Activated naive CD4-positive, alpha-beta T cell treated with anti-CD3 and anti-CD28 coated beads, Interleukin-2, amount 50 U/mL, for 24 hours (primary cell): ENCODE results near the gene CCDC117.
A peak's percentile ranks its signal among the peaks of the same experiment; 100 is the strongest.
"Not testable (repeated sequence)": the region's sequence is repeated elsewhere in the genome, so short reads cannot be mapped to it uniquely, and the experiment has no call there.

Experiments used
- H3K27ac Mint-ChIP-seq: one replicate; pipeline ENCODE4 v1.8.0; 2021; ENCODE audit warnings: mild to moderate bottlenecking, mixed read lengths
- H3K27me3 Mint-ChIP-seq: one replicate; pipeline ENCODE4 v1.8.0; 2021; ENCODE audit warnings: mixed read lengths
- H3K36me3 Mint-ChIP-seq: one replicate; pipeline ENCODE4 v1.8.0; 2021; ENCODE audit warnings: mixed read lengths
- H3K4me1 Mint-ChIP-seq: one replicate; pipeline ENCODE4 v1.8.0; 2021; ENCODE audit warnings: mixed read lengths
- H3K4me3 Mint-ChIP-seq: one replicate; pipeline ENCODE4 v1.8.0; 2021; ENCODE audit warnings: mild to moderate bottlenecking, mixed read lengths
- H3K9me3 Mint-ChIP-seq: one replicate; pipeline ENCODE4 v1.8.0; 2021; ENCODE audit warnings: mixed read lengths

The CCDC117 gene

GRCh38 chr22:28759861-28760560, 12.5 kb upstream of the CCDC117 start:
- Mint-ChIP-seq H3K27me3 (no peaks in the 10 kb centered on the region), H3K4me3 (no peak overlapping the region), H3K36me3 (peaks cover 2% of the 10 kb centered on the region), H3K27ac (no peak overlapping the region), H3K4me1 (no peaks in the 10 kb centered on the region), H3K9me3 (no peaks in the 10 kb centered on the region)

DNA sequence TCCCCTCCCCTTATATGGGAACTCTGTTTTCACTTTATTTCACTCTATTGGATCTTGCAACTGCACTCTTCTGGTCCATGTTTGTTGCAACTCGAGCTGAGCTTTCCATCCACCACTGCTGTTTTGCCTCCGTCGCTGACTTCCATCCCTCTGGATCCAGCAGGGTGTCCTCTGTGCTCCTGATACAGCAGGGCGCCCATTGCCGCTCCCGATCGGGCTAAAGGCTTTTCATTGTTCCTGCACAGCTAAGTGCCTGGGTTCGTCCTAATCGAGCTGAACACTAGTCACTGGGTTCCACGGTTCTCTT, 11.1 kb upstream of the CCDC117 start:
- Mint-ChIP-seq H3K36me3 (peaks cover 2% of the 10 kb centered on the region), H3K4me3 (no peak overlapping the region), H3K27me3 (no peaks in the 10 kb centered on the region), H3K4me1 (no peaks in the 10 kb centered on the region), H3K27ac (no peak overlapping the region), H3K9me3 (no peaks in the 10 kb centered on the region)

GRCh38 chr22:28762000-28762399, 10.5 kb upstream of the CCDC117 start:
- H3K9me3 Mint-ChIP-seq, H3K4me1 Mint-ChIP-seq, H3K36me3 Mint-ChIP-seq, H3K4me3 Mint-ChIP-seq, H3K27ac Mint-ChIP-seq, H3K27me3 Mint-ChIP-seq: not testable (repeated sequence)

DNA sequence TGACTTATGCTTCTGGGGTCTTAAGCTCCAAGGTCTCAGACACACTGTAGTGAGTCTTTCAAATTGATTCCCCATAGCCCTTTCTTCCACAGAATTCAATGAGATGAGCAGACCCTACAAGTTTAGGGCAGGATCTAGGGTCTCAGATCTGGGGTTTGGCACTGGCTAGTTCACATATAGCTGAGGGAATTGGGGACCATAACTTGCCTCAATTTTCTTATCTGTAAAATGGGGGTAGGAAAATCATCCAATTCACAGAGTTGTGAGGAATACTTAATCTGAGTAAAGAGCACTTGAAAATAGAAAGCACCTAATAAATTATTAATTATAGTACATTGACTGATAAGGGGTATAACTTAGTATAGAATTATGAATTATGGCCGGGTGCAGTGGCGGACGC, 5.9 kb upstream of the CCDC117 start:
- Mint-ChIP-seq H3K27me3 (no peaks in the 10 kb centered on the region), H3K27ac (no peak overlapping the region), H3K4me3 (no peak overlapping the region), H3K9me3 (no peaks in the 10 kb centered on the region), H3K4me1 (no peaks in the 10 kb centered on the region), H3K36me3 (no peaks in the 10 kb centered on the region)

- Mint-ChIP-seq H3K36me3 (peaks cover 3% of the 10 kb centered on the region), H3K27ac (no peak overlapping the region), H3K4me3 (no peak overlapping the region), H3K27me3 (no peaks in the 10 kb centered on the region), H3K4me1 (peaks cover 10% of the 10 kb centered on the region), H3K9me3 (no peaks in the 10 kb centered on the region)
Observed at GRCh38 chr22:28768701-28769393, 3.6 kb upstream of the CCDC117 start.

DNA sequence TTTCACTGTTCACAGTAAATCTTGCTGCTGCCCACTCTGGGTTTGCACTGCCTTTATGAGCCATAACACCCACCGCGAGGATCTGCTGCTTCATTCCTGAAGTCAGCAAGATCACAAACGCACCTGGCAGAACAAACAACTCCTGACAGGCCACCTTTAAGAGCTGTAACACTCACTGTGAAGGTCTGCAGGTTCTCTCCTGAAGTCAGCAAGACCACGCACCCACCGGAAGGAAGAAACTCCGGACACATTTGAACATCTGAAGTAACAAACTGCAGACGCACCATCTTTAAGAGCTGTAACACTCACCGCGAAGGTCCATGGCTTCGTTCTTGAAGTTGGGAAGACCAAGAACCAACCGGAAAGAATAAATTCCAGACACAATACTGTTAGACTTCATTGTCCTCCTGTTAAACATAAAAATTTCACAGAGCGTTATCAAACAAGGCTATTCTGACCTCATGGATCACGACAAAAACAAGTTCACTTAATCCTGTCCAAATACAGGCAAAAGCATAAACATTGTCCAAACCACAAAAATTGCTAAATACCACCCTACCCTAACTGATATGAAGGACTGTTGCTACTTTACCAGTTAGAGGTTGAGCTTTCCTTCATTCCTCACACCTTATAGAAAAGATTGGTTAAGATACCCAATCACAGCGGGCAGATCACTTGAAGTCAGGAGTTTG, 3.0 kb upstream of the CCDC117 start:
- Mint-ChIP-seq H3K27me3 (no peaks in the 10 kb centered on the region), H3K36me3 (peaks cover 4% of the 10 kb centered on the region), H3K4me3 (no peak overlapping the region), H3K9me3 (no peaks in the 10 kb centered on the region), H3K27ac (no peak overlapping the region), H3K4me1 (peaks cover 14% of the 10 kb centered on the region)

DNA sequence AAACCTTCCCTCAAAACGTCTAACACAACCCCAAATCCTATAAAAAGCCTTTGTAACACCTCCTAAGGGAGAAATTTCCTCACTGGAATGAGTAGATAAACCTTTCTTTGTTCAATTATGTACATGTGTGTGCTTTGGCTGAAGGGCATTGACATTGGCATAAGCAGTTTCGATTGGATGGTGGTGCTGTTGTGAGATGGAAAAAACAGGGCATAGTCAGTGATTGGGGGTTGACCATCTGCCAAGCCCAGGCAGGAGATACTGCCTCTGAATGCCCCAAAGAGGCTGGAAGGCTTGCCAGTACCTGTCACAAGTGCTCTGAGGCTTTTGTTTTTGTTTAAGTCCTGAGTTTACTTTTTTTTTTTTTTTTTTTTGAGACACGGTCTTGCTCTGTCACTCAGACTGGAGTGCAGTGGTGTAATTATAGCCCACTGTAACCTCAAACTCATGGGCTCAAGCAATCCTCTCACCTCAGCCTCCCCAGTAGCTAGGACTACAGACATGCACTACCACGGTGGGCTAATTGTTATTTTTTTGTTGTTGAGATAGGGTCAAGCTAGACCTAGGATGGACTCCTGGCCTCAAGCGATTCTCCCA, 1.2 kb upstream of the CCDC117 start:
- no peaks in the 10 kb centered on the region for H3K27me3 Mint-ChIP-seq
- H3K9me3 Mint-ChIP-seq = no peaks in the 10 kb centered on the region
- H3K36me3 Mint-ChIP-seq = peaks cover 9% of the 10 kb centered on the region
- no peak overlapping the region for H3K4me3 Mint-ChIP-seq
- H3K27ac Mint-ChIP-seq = no peak overlapping the region
- H3K4me1 Mint-ChIP-seq = peaks cover 31% of the 10 kb centered on the region

DNA sequence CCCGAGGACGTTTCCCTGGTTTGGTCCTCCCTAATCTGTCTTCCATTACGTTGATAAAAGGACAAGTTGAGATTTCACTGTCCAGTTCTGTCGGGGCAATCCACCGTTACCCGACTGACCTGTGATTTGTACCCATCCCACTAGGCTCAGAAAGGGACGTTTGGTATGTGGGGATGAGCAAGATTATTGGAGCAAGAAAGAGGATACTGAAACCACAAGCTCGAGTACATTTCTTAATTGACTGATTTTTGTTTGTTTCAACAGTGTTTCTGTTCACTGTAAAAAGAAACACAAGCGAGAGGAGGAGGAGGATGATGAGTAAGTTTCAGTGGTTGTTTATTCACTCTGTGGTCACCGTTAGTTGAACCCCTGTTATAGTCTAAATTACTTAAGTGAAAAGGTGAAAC, 969 bp downstream of the CCDC117 start:
- Mint-ChIP-seq H3K4me1 (peaks cover 34% of the 10 kb centered on the region), H3K36me3 (peaks cover 9% of the 10 kb centered on the region), H3K27ac (peak overlapping the region; percentile 97), H3K9me3 (no peaks in the 10 kb centered on the region), H3K4me3 (peak overlapping the region; percentile 94), H3K27me3 (no peaks in the 10 kb centered on the region)

GRCh38 chr22:28774378-28774777, 1.9 kb downstream of the CCDC117 start:
- H3K27ac Mint-ChIP-seq = no peak overlapping the region
- peaks cover 9% of the 10 kb centered on the region for H3K36me3 Mint-ChIP-seq
- no peaks in the 10 kb centered on the region for H3K27me3 Mint-ChIP-seq

DNA sequence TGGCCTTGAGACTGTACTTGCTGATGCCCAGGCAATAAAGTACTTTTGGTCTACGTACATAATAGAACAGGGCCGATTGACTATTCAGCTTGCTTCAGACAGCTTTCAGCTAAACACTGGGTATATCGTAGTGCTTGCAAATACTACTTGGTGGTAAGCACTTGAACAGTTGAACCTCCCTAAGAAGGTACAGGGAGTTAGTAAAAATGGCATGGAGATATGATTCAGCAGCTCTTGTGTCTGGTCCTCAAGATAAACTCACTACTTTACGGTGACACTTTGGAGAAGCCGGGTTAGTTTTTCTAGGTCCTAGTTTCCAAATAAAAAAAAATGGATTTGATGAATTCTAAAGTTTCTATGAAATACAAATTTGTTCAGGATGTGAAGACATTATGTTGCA, 7.3 kb downstream of the CCDC117 start:
- Mint-ChIP-seq H3K36me3 (peaks cover 8% of the 10 kb centered on the region), H3K27ac (peak overlapping the region; percentile 11), H3K9me3 (no peaks in the 10 kb centered on the region)

More at GRCh38 chr22:28774378-28774777, 1.9 kb downstream of the CCDC117 start:
- Mint-ChIP-seq H3K4me1 (peaks cover 37% of the 10 kb centered on the region), H3K9me3 (no peaks in the 10 kb centered on the region), H3K4me3 (peak overlapping the region; percentile 94)

DNA sequence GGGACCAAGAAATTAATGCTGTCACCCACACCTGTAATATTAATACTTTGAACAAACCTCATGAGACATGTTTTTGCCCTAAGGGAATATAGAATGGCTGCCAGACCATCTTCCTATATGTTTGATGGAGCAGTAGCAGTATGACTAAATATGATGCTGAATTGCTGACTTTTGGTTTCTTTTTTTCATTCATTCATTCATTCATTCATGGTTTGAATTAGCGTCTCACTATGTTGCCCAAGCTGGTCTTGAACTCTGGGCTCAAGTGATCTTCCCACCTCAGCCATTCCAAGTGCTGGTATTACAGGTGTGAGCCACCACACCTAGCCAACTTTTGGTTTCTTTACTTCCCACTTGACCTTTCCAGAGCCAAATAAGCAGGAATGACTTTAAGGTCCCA, 7.8 kb downstream of the CCDC117 start:
- Mint-ChIP-seq H3K9me3 (no peaks in the 10 kb centered on the region), H3K4me1 (peaks cover 36% of the 10 kb centered on the region), H3K27me3 (no peaks in the 10 kb centered on the region), H3K27ac (no peak overlapping the region), H3K4me3 (no peak overlapping the region), H3K36me3 (peaks cover 7% of the 10 kb centered on the region)

More for the DNA sequence above, 7.3 kb downstream of the CCDC117 start:
- Mint-ChIP-seq H3K4me1 (peaks cover 40% of the 10 kb centered on the region), H3K4me3 (no peak overlapping the region), H3K27me3 (no peaks in the 10 kb centered on the region)

GRCh38 chr22:28783786-28784671, 11.5 kb downstream of the CCDC117 start:
- Mint-ChIP-seq H3K36me3 (peaks cover 9% of the 10 kb centered on the region), H3K4me1 (peaks cover 22% of the 10 kb centered on the region), H3K9me3 (no peaks in the 10 kb centered on the region), H3K4me3 (no peak overlapping the region), H3K27ac (no peak overlapping the region), H3K27me3 (no peaks in the 10 kb centered on the region)

GRCh38 chr22:28788601-28789000, 16.1 kb downstream of the CCDC117 start:
- no peak overlapping the region for H3K27ac Mint-ChIP-seq
- H3K36me3 Mint-ChIP-seq = peaks cover 7% of the 10 kb centered on the region
- H3K9me3 Mint-ChIP-seq = no peaks in the 10 kb centered on the region
- no peaks in the 10 kb centered on the region for H3K27me3 Mint-ChIP-seq
- H3K4me3 Mint-ChIP-seq = no peak overlapping the region
- H3K4me1 Mint-ChIP-seq = peaks cover 30% of the 10 kb centered on the region

DNA sequence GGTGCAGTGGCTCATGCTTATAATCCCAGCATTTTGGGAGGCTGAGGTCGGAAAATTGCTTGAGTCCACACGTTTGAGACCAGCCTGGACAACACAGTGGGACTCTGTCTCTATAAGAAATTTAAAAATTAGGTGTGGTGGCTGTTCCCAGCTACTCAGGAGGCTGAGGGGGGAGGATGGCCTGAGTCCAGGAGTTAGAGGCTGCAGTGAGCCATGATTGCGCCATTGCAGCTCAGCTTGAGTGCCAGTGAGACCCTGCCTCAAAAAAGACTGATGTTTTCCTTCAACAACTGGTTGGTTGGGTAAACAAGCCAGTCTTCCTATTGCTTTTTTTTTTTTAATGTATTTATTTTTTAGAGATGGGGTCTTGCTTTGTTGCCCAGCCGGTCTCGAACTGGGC, 18.6 kb downstream of the CCDC117 start:
- Mint-ChIP-seq H3K9me3 (no peaks in the 10 kb centered on the region), H3K27me3 (no peaks in the 10 kb centered on the region), H3K4me1 (peaks cover 52% of the 10 kb centered on the region), H3K27ac (no peak overlapping the region), H3K4me3 (no peak overlapping the region), H3K36me3 (peaks cover 10% of the 10 kb centered on the region)

GRCh38 chr22:28791841-28792490, 19.5 kb downstream of the CCDC117 start:
- peaks cover 15% of the 10 kb centered on the region for H3K36me3 Mint-ChIP-seq

More at GRCh38 chr22:28791841-28792490, 19.5 kb downstream of the CCDC117 start:
- H3K4me1 Mint-ChIP-seq = peaks cover 61% of the 10 kb centered on the region
- H3K27me3 Mint-ChIP-seq = no peaks in the 10 kb centered on the region
- H3K9me3 Mint-ChIP-seq = no peaks in the 10 kb centered on the region
- H3K27ac Mint-ChIP-seq = no peak overlapping the region
- H3K4me3 Mint-ChIP-seq = no peak overlapping the region
